Lower leg skin (tissue), 3 donors: Measurements from ENCODE around the gene CABLES1.

Experiments used
- POLR2A ChIP-seq, 2 donors: fragments of 450-650 bp; IDR thresholded peaks; one replicate each; pipeline ENCODE4 v1.6.1; 2016 to 2017; ENCODE audit warnings: antibody characterized with exemption in 2 of 2, mild to moderate bottlenecking in 1 of 2, moderate library complexity in 1 of 2
- TF ChIP-seq, protein P1 (sequence below), 3 donors: fragments of 450-650 bp; IDR thresholded peaks; one replicate each; pipeline ENCODE4 v1.5.1; 2016; ENCODE audit warnings: antibody characterized with exemption in 3 of 3, mild to moderate bottlenecking in 3 of 3, moderate library complexity in 2 of 3

GRCh38 chr18:23258566-23259469 lies 123.5 kb downstream of the CABLES1 start:
- TF ChIP-seq, protein P1, sequence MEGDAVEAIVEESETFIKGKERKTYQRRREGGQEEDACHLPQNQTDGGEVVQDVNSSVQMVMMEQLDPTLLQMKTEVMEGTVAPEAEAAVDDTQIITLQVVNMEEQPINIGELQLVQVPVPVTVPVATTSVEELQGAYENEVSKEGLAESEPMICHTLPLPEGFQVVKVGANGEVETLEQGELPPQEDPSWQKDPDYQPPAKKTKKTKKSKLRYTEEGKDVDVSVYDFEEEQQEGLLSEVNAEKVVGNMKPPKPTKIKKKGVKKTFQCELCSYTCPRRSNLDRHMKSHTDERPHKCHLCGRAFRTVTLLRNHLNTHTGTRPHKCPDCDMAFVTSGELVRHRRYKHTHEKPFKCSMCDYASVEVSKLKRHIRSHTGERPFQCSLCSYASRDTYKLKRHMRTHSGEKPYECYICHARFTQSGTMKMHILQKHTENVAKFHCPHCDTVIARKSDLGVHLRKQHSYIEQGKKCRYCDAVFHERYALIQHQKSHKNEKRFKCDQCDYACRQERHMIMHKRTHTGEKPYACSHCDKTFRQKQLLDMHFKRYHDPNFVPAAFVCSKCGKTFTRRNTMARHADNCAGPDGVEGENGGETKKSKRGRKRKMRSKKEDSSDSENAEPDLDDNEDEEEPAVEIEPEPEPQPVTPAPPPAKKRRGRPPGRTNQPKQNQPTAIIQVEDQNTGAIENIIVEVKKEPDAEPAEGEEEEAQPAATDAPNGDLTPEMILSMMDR (IDR thresholded peaks at IDR 0.05) = no peak
- TF ChIP-seq POLR2A (IDR thresholded peaks at IDR 0.05) = no peak
